Measurements from ENCODE around the gene CHRNA7.
"Not testable (repeated sequence)": the region's sequence is repeated elsewhere in the genome, so short reads cannot be mapped to it uniquely, and the experiment has no call there.

CHRNA7 gene

GRCh38 chr15:32167913-32168312 is 137.6 kb downstream of the CHRNA7 start:
- H3K79me2 ChIP-seq (ENCODE audit: insufficient read depth, low read length); H3K9me2 ChIP-seq (ENCODE audit: low read depth, low read length); H3K4me3 ChIP-seq (ENCODE audit: low read depth, low read length, poor library complexity, severe bottlenecking); H3K9ac ChIP-seq (ENCODE audit: low read length); H4K20me1 ChIP-seq (ENCODE audit: insufficient read depth, low read length); H3K4me1 ChIP-seq (ENCODE audit: insufficient read depth, low read length, severe bottlenecking); H3K9me3 ChIP-seq (ENCODE audit: low read length); H3K27me3 ChIP-seq (ENCODE audit: insufficient read depth, low read length); H3K4me2 ChIP-seq (ENCODE audit: low read length); H3F3A ChIP-seq (ENCODE audit: insufficient read depth, low read length); H3K36me3 ChIP-seq (ENCODE audit: insufficient read depth, low read length); H2AFZ ChIP-seq (ENCODE audit: low read length); H3K27ac ChIP-seq (ENCODE audit: low read depth, low read length, poor library complexity, severe bottlenecking): not testable (repeated sequence)

GRCh38 chr15:32180579-32180978 is 150.3 kb downstream of the CHRNA7 start:
- not testable (repeated sequence) for H3K9me2 ChIP-seq (ENCODE audit: low read depth, low read length); H2AFZ ChIP-seq (ENCODE audit: low read length); H3K27me3 ChIP-seq (ENCODE audit: insufficient read depth, low read length); H3F3A ChIP-seq (ENCODE audit: insufficient read depth, low read length); H4K20me1 ChIP-seq (ENCODE audit: insufficient read depth, low read length); H3K9me3 ChIP-seq (ENCODE audit: low read length); H3K79me2 ChIP-seq (ENCODE audit: insufficient read depth, low read length); H3K4me3 ChIP-seq (ENCODE audit: low read depth, low read length, poor library complexity, severe bottlenecking); H3K4me2 ChIP-seq (ENCODE audit: low read length); H3K36me3 ChIP-seq (ENCODE audit: insufficient read depth, low read length); H3K9ac ChIP-seq (ENCODE audit: low read length); H3K4me1 ChIP-seq (ENCODE audit: insufficient read depth, low read length, severe bottlenecking); H3K27ac ChIP-seq (ENCODE audit: low read depth, low read length, poor library complexity, severe bottlenecking)

DNA sequence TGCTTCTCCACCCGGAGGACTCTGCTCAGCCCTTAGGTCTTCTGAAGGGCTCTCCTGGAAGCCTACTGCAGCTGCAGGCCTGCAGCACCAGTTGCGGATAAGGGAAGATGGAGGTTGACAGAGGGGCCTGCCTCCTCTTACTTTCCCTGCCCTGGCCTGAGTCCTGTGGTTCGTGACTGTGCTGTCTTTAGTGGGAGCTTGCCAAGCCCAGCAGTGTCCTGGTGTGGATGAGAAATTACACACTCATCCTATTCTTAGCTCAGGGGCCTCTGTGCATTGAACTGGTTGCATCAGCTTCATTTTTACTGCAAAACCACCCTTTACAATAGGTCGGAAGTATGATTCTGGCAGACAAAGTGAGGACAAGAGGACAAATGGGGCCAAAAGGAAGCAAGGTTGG is 163.5 kb downstream of the CHRNA7 start:
- not testable (repeated sequence) for H3K4me1 ChIP-seq (ENCODE audit: insufficient read depth, low read length, severe bottlenecking); H3K9me2 ChIP-seq (ENCODE audit: low read depth, low read length); H3K9me3 ChIP-seq (ENCODE audit: low read length)

DNA sequence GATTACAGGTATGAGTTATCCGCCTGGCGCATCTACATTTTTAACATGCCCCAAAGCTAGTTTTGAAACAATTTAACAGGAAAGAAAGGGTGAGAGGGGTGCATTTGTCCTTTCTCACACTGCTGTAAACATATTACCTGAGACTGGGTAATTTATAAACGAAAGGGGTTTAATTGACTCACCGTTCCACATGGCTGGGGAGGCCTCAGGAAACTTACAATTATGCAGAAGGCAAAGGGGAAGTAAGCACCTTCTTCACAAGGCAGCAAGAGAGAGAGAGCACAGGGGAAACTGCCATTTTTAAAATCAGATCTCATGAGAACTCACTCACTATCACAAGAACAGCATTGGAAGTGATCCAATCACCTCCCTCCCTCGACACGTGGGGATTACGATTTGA is 165.9 kb downstream of the CHRNA7 start:
- H2AFZ ChIP-seq (ENCODE audit: low read length); H3K9me2 ChIP-seq (ENCODE audit: low read depth, low read length): not testable (repeated sequence)

More for the DNA sequence above, 163.5 kb downstream of the CHRNA7 start:
- not testable (repeated sequence) for H3K4me3 ChIP-seq (ENCODE audit: low read depth, low read length, poor library complexity, severe bottlenecking); H3K4me2 ChIP-seq (ENCODE audit: low read length); H3F3A ChIP-seq (ENCODE audit: insufficient read depth, low read length); H3K9ac ChIP-seq (ENCODE audit: low read length); H2AFZ ChIP-seq (ENCODE audit: low read length); H3K27ac ChIP-seq (ENCODE audit: low read depth, low read length, poor library complexity, severe bottlenecking); H3K27me3 ChIP-seq (ENCODE audit: insufficient read depth, low read length); H3K36me3 ChIP-seq (ENCODE audit: insufficient read depth, low read length); H4K20me1 ChIP-seq (ENCODE audit: insufficient read depth, low read length); H3K79me2 ChIP-seq (ENCODE audit: insufficient read depth, low read length)

DNA sequence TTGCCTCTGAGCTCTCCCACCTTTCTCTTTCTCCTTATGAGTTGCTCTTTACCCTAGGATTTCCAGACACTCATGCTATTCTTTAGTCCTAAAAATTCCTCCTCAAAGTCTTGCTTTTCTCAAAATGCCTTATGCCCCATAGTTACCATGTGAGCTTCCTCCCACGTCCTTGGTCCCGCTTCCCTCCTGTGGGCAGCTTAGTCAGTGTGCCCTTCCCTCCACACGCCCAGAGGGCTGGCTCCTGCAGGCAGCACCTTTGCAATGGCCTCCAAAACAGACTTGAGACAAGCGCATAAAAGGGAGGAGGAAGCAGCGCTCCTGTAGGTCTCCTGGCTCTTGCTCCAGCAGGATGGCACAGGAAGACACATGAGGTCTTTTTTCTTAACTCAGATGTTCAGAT is 168.6 kb downstream of the CHRNA7 start:
- H3F3A ChIP-seq (ENCODE audit: insufficient read depth, low read length); H2AFZ ChIP-seq (ENCODE audit: low read length); H3K4me3 ChIP-seq (ENCODE audit: low read depth, low read length, poor library complexity, severe bottlenecking); H3K27me3 ChIP-seq (ENCODE audit: insufficient read depth, low read length); H3K4me1 ChIP-seq (ENCODE audit: insufficient read depth, low read length, severe bottlenecking); H3K4me2 ChIP-seq (ENCODE audit: low read length); H3K9me3 ChIP-seq (ENCODE audit: low read length); H3K27ac ChIP-seq (ENCODE audit: low read depth, low read length, poor library complexity, severe bottlenecking); H3K9me2 ChIP-seq (ENCODE audit: low read depth, low read length); H3K36me3 ChIP-seq (ENCODE audit: insufficient read depth, low read length); H4K20me1 ChIP-seq (ENCODE audit: insufficient read depth, low read length); H3K9ac ChIP-seq (ENCODE audit: low read length); H3K79me2 ChIP-seq (ENCODE audit: insufficient read depth, low read length): not testable (repeated sequence)

More for the DNA sequence above, 165.9 kb downstream of the CHRNA7 start:
- H3K4me3 ChIP-seq (ENCODE audit: low read depth, low read length, poor library complexity, severe bottlenecking); H3K36me3 ChIP-seq (ENCODE audit: insufficient read depth, low read length); H3K27me3 ChIP-seq (ENCODE audit: insufficient read depth, low read length); H3K4me2 ChIP-seq (ENCODE audit: low read length); H3K27ac ChIP-seq (ENCODE audit: low read depth, low read length, poor library complexity, severe bottlenecking); H3K9me3 ChIP-seq (ENCODE audit: low read length); H4K20me1 ChIP-seq (ENCODE audit: insufficient read depth, low read length); H3F3A ChIP-seq (ENCODE audit: insufficient read depth, low read length); H3K9ac ChIP-seq (ENCODE audit: low read length); H3K79me2 ChIP-seq (ENCODE audit: insufficient read depth, low read length); H3K4me1 ChIP-seq (ENCODE audit: insufficient read depth, low read length, severe bottlenecking): not testable (repeated sequence)

- H3F3A ChIP-seq (ENCODE audit: insufficient read depth, low read length); H3K27me3 ChIP-seq (ENCODE audit: insufficient read depth, low read length); H4K20me1 ChIP-seq (ENCODE audit: insufficient read depth, low read length); H3K4me3 ChIP-seq (ENCODE audit: low read depth, low read length, poor library complexity, severe bottlenecking); H3K4me2 ChIP-seq (ENCODE audit: low read length); H3K9me2 ChIP-seq (ENCODE audit: low read depth, low read length); H3K79me2 ChIP-seq (ENCODE audit: insufficient read depth, low read length); H3K36me3 ChIP-seq (ENCODE audit: insufficient read depth, low read length); H2AFZ ChIP-seq (ENCODE audit: low read length); H3K9me3 ChIP-seq (ENCODE audit: low read length); H3K4me1 ChIP-seq (ENCODE audit: insufficient read depth, low read length, severe bottlenecking); H3K27ac ChIP-seq (ENCODE audit: low read depth, low read length, poor library complexity, severe bottlenecking); H3K9ac ChIP-seq (ENCODE audit: low read length): not testable (repeated sequence)
These were observed 178.8 kb downstream of the CHRNA7 start for GRCh38 chr15:32209081-32209480.

Data from OCI-LY1 (cell line).